Activated CD8-positive, alpha-beta memory T cell treated with anti-CD3 and anti-CD28 coated beads, Interleukin-2, amount 50 U/mL, for 4 hours (primary cell): ENCODE results near the gene HOTAIR.
A peak's percentile ranks its signal among the peaks of the same experiment; 100 is the strongest.

Experiments
- DNase-seq: peaks from one replicate; pipeline ENCODE4 v3.0.0-alpha.2; 2020

HOTAIR gene

DNA sequence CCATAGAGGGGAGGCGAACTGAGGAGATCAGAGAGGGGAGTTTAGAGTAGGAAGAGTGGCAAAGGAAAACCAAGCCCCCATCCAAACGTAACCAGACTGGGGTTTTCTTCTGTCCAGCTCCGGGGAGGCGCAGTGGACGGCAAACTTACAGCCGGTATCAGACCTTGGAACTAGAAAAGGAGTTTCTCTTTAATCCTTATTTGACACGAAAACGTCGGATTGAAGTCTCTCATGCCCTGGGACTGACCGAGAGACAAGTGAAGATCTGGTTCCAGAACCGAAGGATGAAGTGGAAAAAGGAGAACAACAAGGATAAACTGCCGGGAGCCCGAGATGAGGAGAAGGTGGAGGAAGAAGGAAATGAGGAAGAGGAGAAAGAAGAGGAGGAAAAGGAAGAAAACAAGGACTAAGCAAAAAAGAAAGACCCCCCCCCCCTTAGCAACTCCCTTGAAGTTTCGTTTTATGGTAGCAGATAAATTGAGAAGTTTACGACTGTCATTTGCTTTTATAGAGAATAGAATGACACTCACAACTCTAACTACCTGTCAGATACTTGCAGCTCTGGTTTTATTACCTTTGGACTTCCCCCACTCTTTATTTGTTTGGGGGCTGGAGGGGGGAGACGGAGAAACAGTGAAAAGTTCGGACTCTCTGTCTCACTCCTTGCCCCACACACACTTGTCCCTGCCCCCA lies 36.4 kb upstream of the HOTAIR start:
- DNase-seq = no peak

DNA sequence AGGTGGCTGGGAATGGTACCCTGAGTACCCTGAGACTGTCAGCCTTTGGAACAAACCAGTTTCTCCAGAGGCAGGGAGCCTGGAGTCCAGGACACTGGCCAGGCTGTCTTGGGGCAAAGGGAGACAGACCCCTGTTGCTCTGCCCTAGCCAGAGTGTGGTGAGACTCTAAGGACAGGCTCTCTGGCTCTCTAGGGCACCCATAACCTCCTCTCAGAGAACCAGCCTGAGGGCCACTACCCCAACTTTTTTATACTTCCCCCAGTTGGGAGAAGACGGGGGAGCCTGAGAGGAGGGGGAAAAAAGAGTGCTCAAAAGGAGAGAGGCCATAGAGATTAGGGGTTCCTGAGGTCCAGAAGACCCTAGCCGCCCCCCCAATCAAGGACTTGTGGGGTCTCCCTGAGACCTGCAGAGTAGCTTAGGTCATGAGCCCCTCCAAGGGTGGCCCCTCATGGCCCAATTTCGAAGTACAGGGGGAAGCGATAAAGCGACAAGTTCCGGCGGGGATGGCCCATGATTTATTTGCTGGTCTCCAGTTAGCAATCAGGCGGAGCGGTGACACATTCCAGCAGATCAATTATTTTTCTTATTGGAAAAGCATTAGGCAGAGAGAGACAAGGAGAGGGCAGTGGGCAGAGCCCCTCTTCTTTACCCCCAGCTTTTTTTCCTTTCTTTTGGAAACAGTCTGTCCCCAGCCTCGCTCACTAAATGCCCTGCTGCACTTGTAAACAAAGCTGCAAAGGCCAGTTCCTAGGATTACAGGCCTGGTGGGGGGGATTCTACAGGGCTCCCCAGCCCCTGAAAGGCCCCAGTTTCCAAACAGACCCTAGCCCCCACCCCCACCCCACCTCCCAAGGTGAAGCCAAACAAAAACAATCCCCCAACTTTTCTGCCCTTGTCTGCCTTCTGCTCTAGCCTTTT lies 35.6 kb upstream of the HOTAIR start:
- no peak for DNase-seq

DNA sequence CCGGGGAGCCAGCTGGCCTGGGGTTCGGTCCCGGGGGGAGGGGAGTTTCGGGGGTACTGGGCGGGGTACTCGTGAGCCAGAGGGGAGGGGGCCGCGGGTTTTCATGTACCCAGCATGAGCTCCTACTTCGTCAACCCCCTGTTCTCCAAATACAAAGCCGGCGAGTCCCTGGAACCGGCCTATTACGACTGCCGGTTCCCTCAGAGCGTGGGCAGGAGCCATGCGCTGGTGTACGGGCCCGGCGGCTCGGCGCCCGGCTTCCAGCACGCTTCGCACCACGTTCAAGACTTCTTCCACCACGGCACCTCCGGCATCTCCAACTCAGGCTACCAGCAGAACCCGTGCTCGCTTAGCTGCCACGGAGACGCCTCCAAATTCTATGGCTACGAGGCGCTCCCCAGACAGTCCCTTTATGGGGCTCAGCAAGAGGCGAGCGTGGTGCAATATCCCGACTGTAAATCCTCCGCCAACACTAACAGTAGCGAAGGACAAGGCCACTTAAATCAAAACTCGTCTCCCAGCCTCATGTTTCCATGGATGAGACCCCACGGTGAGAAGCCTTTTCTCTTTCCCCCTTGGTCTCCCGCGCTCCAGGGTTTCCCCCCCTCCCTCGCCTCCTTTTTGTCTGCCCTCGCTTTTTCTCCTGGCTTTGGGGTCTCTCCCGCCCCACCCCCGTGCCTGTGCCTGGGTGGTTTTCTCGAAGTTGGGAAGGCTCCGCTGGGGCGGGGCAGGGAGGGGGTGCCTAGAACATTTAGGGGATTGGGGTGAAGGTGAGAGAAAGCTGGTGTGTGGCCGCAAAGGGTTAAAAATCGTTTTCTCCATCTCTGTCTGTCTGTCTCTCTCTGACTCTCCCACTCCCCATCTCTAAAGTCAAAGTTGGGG lies 34.7 kb upstream of the HOTAIR start:
- no peak for DNase-seq

DNA sequence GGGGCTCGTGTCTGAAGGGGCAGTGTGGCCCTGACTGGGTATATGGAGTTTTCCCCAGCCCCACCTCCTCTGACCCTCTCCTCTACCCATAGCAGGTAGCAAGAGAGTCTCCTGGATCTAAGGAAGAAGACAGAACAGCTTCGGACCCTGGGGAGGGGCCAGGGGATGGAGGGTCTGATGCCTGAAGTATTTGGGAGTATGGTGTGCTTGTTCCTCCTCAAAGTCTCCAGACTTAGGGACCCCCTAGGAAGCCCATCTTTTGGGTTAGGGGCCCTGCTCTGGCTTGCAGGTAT lies 33.5 kb upstream of the HOTAIR start:
- DNase-seq = no peak

DNA sequence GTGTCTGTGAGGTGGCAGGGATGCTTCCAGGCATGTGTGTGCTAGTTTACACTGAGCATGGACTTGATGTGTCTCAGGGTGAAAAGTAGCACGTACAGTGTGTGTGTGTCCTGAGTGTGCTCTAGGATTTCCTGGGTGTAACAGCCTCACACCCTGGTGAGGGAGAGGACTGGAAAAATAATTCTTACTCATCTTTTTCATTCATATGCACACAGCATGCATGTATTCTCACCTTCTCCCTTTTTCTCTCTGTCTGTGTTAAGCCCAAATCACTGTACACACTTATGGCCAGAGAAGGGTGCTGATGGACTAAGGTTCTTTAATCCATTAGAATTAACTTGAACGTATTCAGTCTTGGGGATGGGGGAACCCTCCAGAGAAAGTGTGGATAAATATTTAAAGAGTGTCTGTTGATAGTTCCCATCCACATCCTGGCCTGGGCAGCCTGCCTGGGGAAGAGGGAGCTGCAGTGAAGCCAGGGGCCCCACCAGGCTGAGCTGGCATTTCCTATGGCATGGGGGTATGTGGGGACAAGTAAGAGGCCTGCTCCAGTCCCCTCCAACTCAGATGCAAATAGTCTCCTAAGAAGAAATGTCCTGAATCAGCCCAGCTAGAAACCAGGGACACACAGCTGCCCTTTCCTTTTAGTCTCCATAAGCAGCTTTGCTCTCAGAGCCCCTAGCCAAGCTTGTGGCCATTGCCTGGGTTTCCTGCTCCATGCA lies 32.9 kb upstream of the HOTAIR start:
- DNase-seq = no peak

DNA sequence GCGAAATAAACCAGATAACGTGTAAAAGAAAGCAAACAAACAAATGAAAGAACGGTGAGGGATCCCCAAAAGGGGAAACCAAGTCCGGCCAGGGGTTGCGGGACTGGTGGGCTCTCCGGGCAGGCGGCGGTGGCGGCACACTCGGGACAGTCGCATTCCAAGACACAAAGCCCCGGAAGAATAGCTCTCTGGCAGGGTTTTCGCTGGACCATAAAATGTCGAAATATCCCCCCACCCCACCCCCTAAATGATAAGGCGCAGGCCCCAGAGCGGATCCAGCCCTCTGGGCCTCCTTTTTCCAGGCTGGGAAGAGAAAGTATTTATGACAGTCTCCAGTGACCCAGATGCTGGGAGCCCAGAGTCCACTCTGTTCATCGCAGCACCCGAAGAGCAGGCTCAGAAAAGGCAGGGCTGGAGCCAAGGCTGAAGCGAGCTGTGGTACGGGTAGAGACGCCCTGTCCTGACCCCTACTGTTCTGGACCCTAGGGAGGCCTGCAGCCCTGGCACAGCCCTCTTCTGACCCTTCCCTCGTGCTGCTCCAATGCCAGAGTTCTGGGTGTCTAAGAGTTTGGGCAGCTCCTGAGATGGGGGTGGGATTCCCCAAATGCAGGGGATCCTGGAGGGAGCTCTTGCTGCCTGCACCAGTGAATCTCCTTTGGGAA lies 31.9 kb upstream of the HOTAIR start:
- no peak for DNase-seq

DNA sequence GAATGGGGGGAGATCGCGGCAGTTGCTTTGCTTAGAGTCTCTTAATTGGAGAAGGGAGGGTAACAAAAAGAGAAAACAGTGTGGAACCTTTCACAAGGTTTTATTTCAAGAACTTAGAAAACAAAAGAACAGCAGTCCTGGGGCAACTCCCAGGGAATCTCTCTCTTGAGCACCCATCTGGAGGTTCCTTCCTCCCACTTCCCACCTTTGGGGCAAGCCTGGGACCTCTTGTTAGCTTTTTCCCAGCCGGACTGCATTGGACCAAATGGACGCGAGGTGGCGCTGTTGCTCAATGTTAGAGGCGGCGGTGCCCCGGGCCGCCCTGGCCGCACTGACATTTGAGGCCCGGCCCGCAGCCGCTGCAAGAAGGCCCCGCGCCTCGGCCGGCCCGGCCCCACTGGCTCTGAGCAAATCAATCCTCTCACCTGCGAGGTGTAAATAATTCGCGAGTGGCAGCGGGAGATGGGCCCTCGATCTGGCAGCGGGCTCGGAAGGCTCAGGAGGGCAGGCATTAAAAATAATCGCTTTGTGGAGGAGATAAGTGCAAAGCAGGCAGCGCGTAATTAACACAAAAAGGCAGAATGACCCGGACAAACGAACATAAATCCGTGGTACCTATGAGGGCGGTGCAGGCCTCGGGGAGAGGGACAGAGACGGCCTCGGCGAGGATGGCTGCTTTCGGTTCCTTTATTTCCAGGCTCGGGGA lies 31.3 kb upstream of the HOTAIR start:
- peak; percentile 84 for DNase-seq

DNA sequence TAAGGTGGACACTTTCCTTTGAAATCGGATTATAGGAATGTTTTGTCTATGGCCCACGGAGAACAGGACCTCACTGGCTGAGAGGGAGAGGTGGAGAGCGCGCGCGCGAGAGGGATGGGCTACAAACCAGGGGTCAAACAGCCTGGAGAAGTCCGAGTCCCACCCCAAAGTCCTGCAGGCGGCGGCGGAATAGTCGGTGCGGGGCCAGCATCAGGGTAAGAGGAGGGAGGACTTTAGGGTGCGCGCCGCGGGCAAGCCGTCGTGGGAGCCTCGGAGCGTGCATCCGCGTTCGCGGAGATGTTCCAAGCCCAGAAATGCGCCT lies 30.7 kb upstream of the HOTAIR start:
- DNase-seq = no peak

DNA sequence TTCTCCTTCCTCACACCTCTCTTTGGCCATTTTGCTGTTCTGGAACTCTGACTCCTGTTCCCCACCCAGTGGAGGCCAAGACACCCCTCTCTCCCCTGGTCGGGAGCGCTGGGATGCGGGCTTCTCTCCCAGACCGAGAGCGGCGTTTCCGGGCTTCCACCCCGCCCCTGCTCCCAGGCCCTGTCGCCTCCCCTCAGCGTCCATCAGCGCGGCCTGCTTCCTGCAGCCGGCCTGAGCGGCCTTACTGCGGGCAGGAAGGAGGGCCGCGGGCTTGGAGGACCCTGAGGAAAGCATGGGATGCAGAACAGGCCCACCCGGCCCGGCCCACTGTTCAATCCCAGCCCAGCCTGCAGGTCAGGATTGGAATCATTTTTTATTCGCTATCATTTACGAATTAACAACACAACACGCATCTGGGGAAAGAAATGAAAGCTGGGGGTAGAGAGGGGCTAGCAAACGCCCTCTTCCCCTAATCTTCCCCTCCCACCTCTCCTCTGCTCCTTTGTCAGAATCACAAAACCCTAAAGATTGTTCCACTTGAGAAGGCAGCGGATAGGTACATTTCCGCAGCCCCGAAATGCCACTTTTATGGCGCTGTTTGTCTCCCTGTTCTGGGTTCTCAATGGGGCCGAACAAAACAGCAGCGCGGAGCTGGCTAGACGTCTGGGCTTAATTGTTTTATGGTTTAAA lies 30.2 kb upstream of the HOTAIR start:
- no peak for DNase-seq

DNA sequence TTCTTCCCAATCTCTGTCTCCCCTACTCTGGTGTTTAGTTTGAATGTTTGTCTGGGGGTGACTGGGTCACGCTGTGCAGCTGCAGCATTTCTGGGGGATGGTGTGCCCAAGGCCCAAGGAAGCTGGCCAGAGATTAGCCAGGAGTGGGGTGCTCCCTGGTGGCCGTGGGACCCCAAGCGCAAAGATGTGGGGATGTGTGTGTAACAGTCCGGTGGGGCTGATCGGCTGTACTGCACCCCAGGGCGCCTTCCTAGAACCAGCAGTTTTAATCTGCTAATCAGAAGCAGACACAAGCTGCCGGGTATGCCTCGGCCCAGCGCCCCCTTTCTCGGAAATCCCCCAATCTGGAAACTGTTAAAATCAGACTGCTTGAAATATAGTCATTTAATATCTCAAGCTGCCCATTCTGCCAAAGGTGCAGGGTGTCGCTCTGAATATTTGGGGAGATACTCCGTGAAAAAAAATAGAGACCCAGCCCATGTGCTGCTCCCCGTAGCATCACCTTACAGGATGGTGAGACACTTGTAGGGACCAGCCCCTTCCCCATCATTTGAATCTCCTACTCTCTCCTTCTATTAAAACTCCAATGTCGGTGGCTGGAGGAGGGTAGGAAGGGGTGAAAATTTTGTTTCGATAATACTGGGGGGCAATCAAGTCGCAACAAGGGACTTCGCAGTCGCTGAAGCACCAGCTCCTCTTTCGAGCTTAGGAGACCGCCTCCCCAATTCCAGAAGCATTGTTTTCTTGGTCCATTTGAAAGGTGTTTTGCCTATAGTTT lies 29.5 kb upstream of the HOTAIR start:
- no peak for DNase-seq

DNA sequence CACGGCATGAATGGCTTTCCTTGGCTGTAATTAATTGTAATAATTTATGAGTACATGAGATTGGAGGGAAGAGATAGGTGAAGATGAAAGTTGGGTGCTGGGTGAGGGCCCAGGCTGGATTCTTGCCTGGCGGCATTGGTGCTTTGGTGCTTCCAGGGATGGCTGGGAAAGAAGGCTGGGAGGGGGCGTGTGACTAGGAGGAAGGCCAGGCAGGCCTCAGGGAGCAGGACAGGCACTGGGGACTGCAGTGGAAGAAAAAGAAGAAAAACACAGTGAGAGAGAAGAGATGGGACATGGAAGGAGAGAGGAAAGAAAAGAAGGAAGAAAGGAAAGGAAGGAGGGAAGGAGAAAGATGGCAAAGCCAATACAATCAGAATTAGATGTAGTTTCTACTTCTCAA lies 28.9 kb upstream of the HOTAIR start:
- no peak for DNase-seq

DNA sequence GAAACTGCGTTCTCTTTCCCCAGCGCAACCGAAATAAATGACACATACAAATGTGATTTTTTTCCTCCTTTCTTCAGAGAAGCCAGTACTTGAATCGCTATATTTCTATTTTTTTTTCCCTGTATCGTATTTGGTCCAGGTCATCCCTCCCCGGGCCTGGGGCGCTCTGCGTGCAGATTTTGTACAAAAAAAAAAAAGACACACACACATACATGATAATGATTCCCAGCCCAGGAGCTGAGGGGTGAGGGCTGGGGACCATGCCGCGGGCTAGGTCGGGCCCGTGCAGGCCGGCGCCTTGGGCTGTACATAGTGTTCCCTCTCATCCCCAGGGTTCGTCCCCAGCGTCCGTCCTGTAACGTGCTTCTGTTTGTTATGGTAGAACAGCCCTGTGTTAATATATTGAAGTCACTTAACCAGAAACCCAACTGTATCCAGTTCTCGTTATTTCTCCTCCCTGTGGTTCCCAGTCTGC lies 28.2 kb upstream of the HOTAIR start:
- DNase-seq = no peak

DNA sequence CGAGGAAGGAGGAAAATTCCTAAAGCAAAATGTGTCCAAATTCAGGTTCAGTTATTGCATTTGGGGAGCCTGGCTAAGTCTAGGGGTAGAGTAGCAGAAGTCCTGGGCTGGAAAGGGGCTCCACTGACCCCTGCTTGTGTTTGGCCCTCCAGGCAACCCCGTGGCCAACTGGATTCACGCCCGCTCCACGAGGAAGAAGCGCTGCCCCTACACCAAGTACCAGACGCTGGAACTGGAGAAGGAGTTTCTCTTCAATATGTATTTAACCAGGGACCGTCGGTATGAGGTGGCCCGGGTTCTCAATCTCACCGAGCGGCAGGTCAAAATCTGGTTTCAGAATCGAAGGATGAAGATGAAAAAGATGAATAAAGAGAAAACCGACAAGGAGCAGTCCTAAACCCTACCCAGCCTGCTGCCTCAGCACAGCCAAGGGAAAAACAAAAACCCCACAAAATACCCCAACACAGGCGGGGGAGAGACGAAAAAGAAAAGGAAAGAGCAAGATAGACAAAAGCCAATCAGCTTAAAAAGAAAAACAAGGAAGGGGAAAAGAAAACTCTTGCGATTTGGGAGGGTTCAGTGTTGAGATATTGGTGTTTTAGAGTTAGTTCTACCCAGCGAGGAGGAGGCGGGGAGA lies 27.6 kb upstream of the HOTAIR start:
- DNase-seq = no peak

DNA sequence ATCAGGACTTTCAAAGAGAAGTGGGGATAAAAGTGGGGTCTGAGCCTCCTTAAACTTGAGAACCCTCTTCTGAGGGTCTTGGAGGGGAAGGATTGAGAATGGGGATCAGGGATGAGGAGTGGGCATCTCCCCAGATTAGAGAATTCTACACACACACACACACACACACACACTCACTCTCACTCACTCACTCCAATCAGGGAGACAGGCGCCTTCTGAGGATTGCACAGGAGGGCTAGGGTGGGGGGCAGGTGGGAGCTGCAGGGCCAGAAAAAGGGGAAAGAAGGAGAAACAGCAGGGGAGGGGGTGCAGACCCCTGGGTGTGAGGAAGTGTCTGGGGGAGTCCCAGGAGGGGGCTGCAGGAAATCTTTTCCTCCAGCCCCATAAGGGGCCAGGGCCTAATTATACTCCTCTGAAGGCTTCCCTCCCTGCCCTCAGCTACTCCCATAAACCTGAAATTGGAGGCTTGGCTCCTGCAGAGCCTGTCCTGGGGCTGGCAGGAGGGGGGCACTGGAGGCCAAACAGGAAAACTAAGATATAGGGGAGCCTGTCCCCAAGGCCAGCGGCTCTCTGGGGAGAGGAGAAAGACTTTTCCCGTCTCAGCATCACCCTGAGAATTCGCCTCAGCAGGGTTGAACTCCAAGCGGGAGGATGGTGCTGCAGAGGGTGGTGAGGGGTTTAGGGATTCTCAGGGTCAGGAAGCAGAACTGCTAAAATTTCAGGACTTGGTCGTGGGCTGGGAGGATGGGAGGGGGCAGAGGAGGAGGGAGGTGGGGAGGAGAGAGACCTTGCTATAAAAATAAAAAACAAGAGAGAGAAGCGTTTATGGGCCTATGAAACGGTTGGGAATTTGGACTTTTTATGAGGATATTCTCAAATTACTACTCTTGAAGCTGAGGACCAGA lies 26.8 kb upstream of the HOTAIR start:
- no peak for DNase-seq

DNA sequence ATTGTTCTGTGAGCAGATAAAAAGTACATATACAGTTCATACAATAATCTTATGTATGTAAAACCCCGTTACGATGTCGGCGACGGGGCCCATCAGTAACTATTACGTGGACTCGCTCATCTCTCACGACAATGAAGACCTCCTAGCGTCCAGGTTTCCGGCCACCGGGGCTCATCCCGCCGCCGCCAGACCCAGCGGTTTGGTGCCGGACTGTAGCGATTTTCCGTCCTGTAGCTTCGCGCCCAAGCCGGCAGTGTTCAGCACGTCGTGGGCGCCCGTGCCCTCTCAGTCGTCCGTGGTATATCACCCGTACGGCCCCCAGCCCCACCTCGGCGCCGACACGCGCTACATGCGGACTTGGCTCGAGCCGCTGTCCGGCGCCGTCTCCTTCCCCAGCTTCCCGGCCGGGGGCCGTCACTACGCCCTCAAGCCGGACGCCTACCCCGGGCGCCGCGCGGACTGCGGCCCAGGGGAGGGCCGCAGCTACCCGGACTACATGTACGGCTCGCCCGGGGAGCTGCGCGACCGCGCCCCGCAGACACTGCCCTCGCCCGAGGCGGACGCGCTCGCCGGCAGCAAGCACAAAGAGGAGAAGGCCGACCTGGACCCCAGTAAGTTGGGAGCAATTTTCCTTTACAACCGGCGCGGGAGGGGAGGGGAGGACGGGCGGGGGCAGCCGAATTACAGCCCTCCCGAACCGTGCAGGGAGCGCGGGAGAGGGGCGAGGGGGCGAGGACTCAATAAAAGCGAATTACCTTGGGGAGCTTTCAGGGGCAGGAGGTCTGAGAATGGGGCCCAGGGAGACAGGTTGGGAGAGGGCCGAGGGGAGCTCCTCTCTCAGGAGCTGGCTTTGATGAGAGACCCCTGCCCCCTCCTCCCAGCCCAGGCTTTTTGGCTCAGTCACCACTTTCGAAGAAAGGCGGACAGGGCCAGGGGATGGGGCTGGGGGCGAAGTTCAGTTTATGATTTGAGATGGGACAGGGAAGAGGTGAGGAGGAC lies 25.7 kb upstream of the HOTAIR start, which contains the start of gene HOXC9:
HOXC9 (plus strand) TSS at position 46 of the 999 bp plus-strand sequence; CDS start at position 74, 28 bp downstream.
- DNase-seq = no peak

DNA sequence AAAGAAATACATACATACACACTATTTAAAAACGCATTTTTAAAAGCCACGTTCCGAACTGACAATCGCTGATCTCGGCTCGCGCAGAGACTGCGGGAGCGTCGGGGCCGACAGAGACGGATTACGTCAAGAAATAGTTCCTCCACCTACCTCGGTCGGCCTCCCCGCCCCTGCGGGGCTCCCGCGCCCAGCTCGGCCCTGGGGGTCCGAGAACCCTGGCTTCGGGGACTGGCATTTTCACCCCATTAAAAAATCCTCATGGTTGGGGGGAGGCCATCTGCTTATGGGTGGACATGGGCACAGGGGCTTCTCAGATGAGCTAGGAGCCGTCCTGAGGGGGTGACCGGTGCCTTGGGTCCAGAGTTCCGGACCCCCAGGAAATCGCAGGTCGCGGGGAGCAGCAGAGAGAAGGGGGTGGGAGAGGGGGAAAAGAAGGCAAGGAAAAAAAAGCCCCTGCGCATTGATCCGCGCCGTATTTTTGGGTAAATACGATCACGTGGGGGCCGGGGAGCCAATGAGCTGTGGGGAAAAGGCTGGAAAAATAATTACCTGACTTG lies 24.9 kb upstream of the HOTAIR start:
- DNase-seq = no peak

DNA sequence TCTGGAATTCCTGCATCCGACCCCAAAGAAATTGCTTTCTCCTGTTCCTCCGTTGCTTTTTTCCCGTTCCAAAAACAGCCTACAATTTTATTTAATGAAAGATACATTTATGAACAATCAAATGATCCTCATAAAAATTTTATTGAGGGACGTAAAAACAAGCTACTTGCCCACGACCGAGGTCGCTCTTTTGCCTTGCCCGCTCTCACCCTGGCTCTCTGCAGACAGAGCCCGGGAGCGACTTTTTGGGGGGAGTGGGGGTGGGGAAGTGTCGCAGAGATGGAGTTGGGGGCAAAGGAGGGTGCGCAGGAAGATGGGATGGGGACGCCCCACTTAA lies 24.1 kb upstream of the HOTAIR start:
- DNase-seq = no peak
